Hippocampal formation (tissue), 2 donors: ENCODE measurements around the gene CLEC16A.
"Not testable (repeated sequence)": the region's sequence is repeated elsewhere in the genome, so short reads cannot be mapped to it uniquely, and the experiment has no call there.

Experiments
- DNase-seq, 2 donors: peaks; one replicate each; lab custom pipeline; 2025; lab: John Stamatoyannopoulos, UW

Gene CLEC16A

GRCh38 chr16:11219178-11219577, 274.8 kb downstream of the CLEC16A start:
- no peak for DNase-seq

GRCh38 chr16:11220507-11220906, 276.1 kb downstream of the CLEC16A start:
- not testable (repeated sequence) for DNase-seq

GRCh38 chr16:11224096-11224893, 279.9 kb downstream of the CLEC16A start:
- DNase-seq: peak in 1 of 2 donors; percentile 5

GRCh38 chr16:11224894-11225676, 280.7 kb downstream of the CLEC16A start:
- DNase-seq: no peak

GRCh38 chr16:11225677-11226549, 281.5 kb downstream of the CLEC16A start:
- DNase-seq: no peak

- DNase-seq: no peak
These were observed 285.1 kb downstream of the CLEC16A start for GRCh38 chr16:11229432-11229831.

- no peak for DNase-seq
These were observed 285.5 kb downstream of the CLEC16A start for GRCh38 chr16:11229906-11230305.

GRCh38 chr16:11231367-11231970, 287.1 kb downstream of the CLEC16A start:
- DNase-seq: no peak
